GM19351 (cell line): ENCODE results near the gene TIGD3.

Experiments used
- ATAC-seq: cut with Tn5 transposase; IDR thresholded peaks from one replicate; pipeline ENCODE4 v1.9.1; 2021; ENCODE audit warnings: mild to moderate bottlenecking, moderate library complexity; ENCODE audit not compliant: unreplicated experiment

Gene TIGD3

DNA sequence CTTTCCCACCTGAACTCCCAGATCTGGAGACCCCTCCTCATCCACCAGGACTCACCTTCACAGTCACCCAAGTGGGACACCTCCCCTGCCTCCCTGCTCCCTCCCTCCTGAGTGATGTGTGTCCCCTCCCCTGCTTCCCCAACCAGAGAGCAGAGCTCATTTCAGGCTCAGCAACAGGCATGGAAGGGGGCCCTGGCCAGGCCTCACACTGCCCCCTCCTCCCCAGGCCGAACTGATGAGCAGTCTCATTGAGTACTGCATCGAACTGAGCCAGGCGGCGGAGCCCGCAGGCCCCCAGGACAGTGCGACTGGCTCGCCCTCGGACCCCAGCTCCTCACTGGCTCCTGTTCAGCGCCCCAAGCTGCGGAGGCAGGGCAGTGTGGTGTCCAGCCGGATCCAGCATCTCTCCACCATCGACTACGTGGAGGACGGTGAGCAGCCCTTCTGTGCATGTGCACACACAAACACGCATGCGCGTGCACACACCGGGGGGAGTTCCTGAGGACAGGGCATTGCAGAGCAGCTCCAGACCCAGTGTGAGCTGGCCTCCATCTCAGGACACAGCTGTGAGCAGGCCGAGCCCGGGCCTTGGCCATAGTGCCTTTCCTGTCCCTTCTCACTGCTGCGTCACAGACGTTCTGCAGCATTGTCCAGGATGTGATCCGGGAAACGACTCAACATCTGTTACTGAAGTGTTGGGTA lies 50.2 kb downstream of the TIGD3 start:
- ATAC-seq, result no peak
